HEK293 (cell line): ENCODE results near the gene SNX7.

Experiments used
- CTCF ChIA-PET: fragments of 350-600 bp; formaldehyde crosslinking; extraction: SDS; loops from one replicate; lab custom pipeline; 2021; ENCODE audit warnings: antibody characterized with exemption; lab: Yijun Ruan, JAX
- POLR2A ChIA-PET: fragments of 300-600 bp; formaldehyde crosslinking; extraction: SDS; loops from one replicate; lab custom pipeline; 2020; ENCODE audit warnings: antibody characterized with exemption, inconsistent platforms; lab: Yijun Ruan, JAX
- H3K27ac ChIP-seq: fragments of 200-500 bp; sonication (Bioruptor generic); 2 replicates; pipeline ENCODE4 v1.5.1; 2014; ENCODE audit warnings: low read depth, low read length, control low read depth, inconsistent platforms; ENCODE audit errors: extremely low read depth
- H3K36me3 ChIP-seq, 2 experiments: fragments of 200-500 bp in 1 of 2; sonication (Bioruptor generic) in 1 of 2; 1 replicate in 1 of 2; 2 replicates in 1 of 2; pipeline ENCODE4 v1.5.1; 2014 to 2017; ENCODE audit warnings: inconsistent platforms in 2 of 2, low read length in 2 of 2; ENCODE audit not compliant: control insufficient read depth in 2 of 2, insufficient read depth in 1 of 2
- H3K4me1 ChIP-seq: fragments of 200-500 bp; sonication (Bioruptor generic); 2 replicates; pipeline ENCODE4 v1.5.1; 2014; ENCODE audit warnings: mild to moderate bottlenecking, low read length, inconsistent platforms; ENCODE audit not compliant: control insufficient read depth, insufficient read depth
- H3K4me3 ChIP-seq: 2 replicates; pipeline ENCODE4 v1.5.1; 2011; ENCODE audit warnings: low read depth, mild to moderate bottlenecking, control low read depth, low read length, moderate library complexity
- H3K9me3 ChIP-seq: fragments of 200-500 bp; sonication (Bioruptor generic); 2 replicates; pipeline ENCODE4 v1.5.1; 2014; ENCODE audit warnings: low read depth, low read length, inconsistent platforms; ENCODE audit not compliant: control insufficient read depth, insufficient read depth
- BCL11B ChIP-seq: fragments of 450-650 bp; formaldehyde crosslinking; IDR thresholded peaks from 2 replicates; pipeline ENCODE4 v1.5.1; 2016; ENCODE audit warnings: low read depth, missing biosample characterization, missing genetic modification characterization
- FEZF1 ChIP-seq: fragments of 450-650 bp; formaldehyde crosslinking; IDR thresholded peaks from 2 replicates; pipeline ENCODE4 v1.5.1; 2016; ENCODE audit warnings: missing biosample characterization, missing genetic modification characterization
- GLIS2 ChIP-seq: fragments of 450-650 bp; formaldehyde crosslinking; IDR thresholded peaks from 2 replicates; pipeline ENCODE4 v1.5.1; 2016; ENCODE audit warnings: missing biosample characterization, missing genetic modification characterization
- KLF16 ChIP-seq: fragments of 450-650 bp; formaldehyde crosslinking; IDR thresholded peaks from 2 replicates; pipeline ENCODE4 v1.5.1; 2017; ENCODE audit warnings: missing biosample characterization, missing genetic modification characterization
- KLF8 ChIP-seq: fragments of 450-650 bp; formaldehyde crosslinking; IDR thresholded peaks from 2 replicates; pipeline ENCODE4 v1.5.1; 2016; ENCODE audit warnings: missing biosample characterization, missing genetic modification characterization
- RBAK ChIP-seq: fragments of 450-650 bp; formaldehyde crosslinking; IDR thresholded peaks from 2 replicates; pipeline ENCODE4 v1.5.1; 2016; ENCODE audit warnings: missing biosample characterization, missing genetic modification characterization
- ZFP37 ChIP-seq: fragments of 450-650 bp; formaldehyde crosslinking; IDR thresholded peaks from 2 replicates; pipeline ENCODE4 v1.5.1; 2016; ENCODE audit warnings: missing biosample characterization, missing genetic modification characterization
- ZFP69B ChIP-seq: fragments of 450-650 bp; formaldehyde crosslinking; IDR thresholded peaks from 2 replicates; pipeline ENCODE4 v1.5.1; 2016; ENCODE audit warnings: missing biosample characterization, missing genetic modification characterization
- ZNF292 ChIP-seq: fragments of 450-650 bp; formaldehyde crosslinking; IDR thresholded peaks from 2 replicates; pipeline ENCODE4 v1.5.1; 2016; ENCODE audit warnings: low read depth, missing biosample characterization, missing genetic modification characterization, borderline replicate concordance
- ZNF366 ChIP-seq: fragments of 450-650 bp; formaldehyde crosslinking; conservative IDR thresholded peaks from 2 replicates; pipeline ENCODE4 v1.5.1; 2016; ENCODE audit warnings: missing biosample characterization, missing genetic modification characterization
- ZNF544 ChIP-seq: fragments of 450-650 bp; formaldehyde crosslinking; IDR thresholded peaks from 2 replicates; pipeline ENCODE4 v1.5.0; 2017; ENCODE audit warnings: missing biosample characterization, missing genetic modification characterization
- ZNF561 ChIP-seq: fragments of 450-650 bp; IDR thresholded peaks from 2 replicates; pipeline ENCODE4 v1.5.1; 2018; ENCODE audit warnings: missing biosample characterization, missing genetic modification characterization, borderline replicate concordance
- ZNF629 ChIP-seq: fragments of 450-650 bp; formaldehyde crosslinking; IDR thresholded peaks from 2 replicates; pipeline ENCODE4 v1.5.1; 2017; ENCODE audit warnings: missing biosample characterization, missing genetic modification characterization
- ZNF785 ChIP-seq: fragments of 450-650 bp; formaldehyde crosslinking; IDR thresholded peaks from 2 replicates; pipeline ENCODE4 v1.5.1; 2016; ENCODE audit warnings: missing biosample characterization, missing genetic modification characterization
- ZNF791 ChIP-seq: fragments of 450-650 bp; formaldehyde crosslinking; IDR thresholded peaks from 2 replicates; pipeline ENCODE4 v1.5.1; 2016; ENCODE audit warnings: missing biosample characterization, missing genetic modification characterization
- ZXDB ChIP-seq: fragments of 450-650 bp; formaldehyde crosslinking; IDR thresholded peaks from 2 replicates; pipeline ENCODE4 v1.5.1; 2016; ENCODE audit warnings: missing biosample characterization, missing genetic modification characterization
- TF ChIP-seq, protein P1 (sequence below): fragments of 450-650 bp; formaldehyde crosslinking; IDR thresholded peaks from 2 replicates; pipeline ENCODE4 v1.5.1; 2016; ENCODE audit warnings: missing biosample characterization, missing genetic modification characterization
- TF ChIP-seq, protein P2 (sequence below): fragments of 450-650 bp; formaldehyde crosslinking; IDR thresholded peaks from 2 replicates; pipeline ENCODE4 v1.5.1; 2016; ENCODE audit warnings: missing biosample characterization, missing genetic modification characterization
- TF ChIP-seq, protein P3 (sequence below): fragments of 450-650 bp; IDR thresholded peaks from 2 replicates; pipeline ENCODE4 v1.5.1; 2018; ENCODE audit warnings: missing biosample characterization, missing genetic modification characterization
- TF ChIP-seq, protein P4 (sequence below): fragments of 450-650 bp; formaldehyde crosslinking; conservative IDR thresholded peaks from 2 replicates; pipeline ENCODE4 v1.5.1; 2016; ENCODE audit warnings: low read depth, missing biosample characterization, missing genetic modification characterization
- TF ChIP-seq, protein P5 (sequence below): IDR thresholded peaks from 2 replicates; pipeline ENCODE4 v1.6.1; 2011; ENCODE audit warnings: mild to moderate bottlenecking, low read depth, low read length, borderline replicate concordance
- TF ChIP-seq, protein P6 (sequence below): fragments of 450-650 bp; formaldehyde crosslinking; IDR thresholded peaks from 2 replicates; pipeline ENCODE4 v1.5.1; 2016; ENCODE audit warnings: missing biosample characterization, missing genetic modification characterization
- TF ChIP-seq, protein P7 (sequence below): fragments of 450-650 bp; formaldehyde crosslinking; IDR thresholded peaks from 2 replicates; pipeline ENCODE4 v1.5.1; 2016; ENCODE audit warnings: missing biosample characterization, missing genetic modification characterization

The SNX7 gene

DNA sequence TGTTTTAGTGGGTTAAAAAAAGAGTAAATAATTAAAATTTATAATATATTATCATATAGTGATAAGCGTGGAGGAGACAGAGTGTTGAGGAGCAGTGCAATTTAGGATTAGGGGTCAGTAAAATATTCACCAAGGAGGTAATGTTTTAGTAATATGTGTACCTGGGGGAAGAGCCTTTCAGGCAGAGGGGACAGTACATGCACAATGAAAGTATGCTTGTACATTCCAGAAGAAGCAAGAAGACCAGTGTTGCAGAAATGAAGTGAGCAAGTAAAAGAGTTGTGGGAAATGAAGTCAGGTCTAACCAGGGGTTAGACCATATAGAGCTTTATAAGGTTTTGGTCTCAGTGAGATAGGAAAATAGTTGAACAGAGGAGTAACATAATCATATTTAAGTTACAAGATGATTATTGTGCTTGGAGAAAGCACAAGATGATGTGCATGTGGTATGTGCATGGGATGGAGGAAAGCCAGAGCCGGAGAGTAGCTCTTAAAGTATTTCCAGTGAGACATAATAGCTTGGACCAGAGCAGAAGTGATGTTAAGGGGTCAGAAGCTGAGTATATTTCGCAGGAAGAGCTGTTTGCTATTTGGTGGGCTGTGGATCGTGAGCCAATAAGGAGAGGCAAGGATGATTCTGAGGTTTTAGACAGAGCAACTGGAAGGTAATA is 44.8 kb downstream of the SNX7 start:
- Histone ChIP-seq H3K36me3 (no peaks in the 10 kb centered on the region), H3K27ac (no peak overlapping the region), H3K4me3 (no peak overlapping the region), H3K4me1 (no peaks in the 10 kb centered on the region), H3K9me3 (no peaks in the 10 kb centered on the region)
- TF ChIP-seq, protein P1, sequence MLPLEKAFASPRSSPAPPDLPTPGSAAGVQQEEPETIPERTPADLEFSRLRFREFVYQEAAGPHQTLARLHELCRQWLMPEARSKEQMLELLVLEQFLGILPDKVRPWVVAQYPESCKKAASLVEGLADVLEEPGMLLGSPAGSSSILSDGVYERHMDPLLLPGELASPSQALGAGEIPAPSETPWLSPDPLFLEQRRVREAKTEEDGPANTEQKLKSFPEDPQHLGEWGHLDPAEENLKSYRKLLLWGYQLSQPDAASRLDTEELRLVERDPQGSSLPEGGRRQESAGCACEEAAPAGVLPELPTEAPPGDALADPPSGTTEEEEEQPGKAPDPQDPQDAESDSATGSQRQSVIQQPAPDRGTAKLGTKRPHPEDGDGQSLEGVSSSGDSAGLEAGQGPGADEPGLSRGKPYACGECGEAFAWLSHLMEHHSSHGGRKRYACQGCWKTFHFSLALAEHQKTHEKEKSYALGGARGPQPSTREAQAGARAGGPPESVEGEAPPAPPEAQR (tag by site-specific recombination): no peak
- no peak for TF ChIP-seq ZFP69B (tag by site-specific recombination)
- no peak for TF ChIP-seq ZNF785 (tag by site-specific recombination)
- TF ChIP-seq, protein P2, sequence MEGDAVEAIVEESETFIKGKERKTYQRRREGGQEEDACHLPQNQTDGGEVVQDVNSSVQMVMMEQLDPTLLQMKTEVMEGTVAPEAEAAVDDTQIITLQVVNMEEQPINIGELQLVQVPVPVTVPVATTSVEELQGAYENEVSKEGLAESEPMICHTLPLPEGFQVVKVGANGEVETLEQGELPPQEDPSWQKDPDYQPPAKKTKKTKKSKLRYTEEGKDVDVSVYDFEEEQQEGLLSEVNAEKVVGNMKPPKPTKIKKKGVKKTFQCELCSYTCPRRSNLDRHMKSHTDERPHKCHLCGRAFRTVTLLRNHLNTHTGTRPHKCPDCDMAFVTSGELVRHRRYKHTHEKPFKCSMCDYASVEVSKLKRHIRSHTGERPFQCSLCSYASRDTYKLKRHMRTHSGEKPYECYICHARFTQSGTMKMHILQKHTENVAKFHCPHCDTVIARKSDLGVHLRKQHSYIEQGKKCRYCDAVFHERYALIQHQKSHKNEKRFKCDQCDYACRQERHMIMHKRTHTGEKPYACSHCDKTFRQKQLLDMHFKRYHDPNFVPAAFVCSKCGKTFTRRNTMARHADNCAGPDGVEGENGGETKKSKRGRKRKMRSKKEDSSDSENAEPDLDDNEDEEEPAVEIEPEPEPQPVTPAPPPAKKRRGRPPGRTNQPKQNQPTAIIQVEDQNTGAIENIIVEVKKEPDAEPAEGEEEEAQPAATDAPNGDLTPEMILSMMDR: no peak
- TF ChIP-seq GLIS2: no peak
- no peak for TF ChIP-seq FEZF1 (tag by site-specific recombination)
- no peak for TF ChIP-seq ZNF791 (tag by site-specific recombination)
- no peak for TF ChIP-seq KLF16 (tag by site-specific recombination)
- TF ChIP-seq ZNF561 (tag by site-specific recombination): no peak
- TF ChIP-seq KLF8: no peak
- TF ChIP-seq, protein P3, sequence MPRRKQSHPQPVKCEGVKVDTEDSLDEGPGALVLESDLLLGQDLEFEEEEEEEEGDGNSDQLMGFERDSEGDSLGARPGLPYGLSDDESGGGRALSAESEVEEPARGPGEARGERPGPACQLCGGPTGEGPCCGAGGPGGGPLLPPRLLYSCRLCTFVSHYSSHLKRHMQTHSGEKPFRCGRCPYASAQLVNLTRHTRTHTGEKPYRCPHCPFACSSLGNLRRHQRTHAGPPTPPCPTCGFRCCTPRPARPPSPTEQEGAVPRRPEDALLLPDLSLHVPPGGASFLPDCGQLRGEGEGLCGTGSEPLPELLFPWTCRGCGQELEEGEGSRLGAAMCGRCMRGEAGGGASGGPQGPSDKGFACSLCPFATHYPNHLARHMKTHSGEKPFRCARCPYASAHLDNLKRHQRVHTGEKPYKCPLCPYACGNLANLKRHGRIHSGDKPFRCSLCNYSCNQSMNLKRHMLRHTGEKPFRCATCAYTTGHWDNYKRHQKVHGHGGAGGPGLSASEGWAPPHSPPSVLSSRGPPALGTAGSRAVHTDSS (tag by site-specific recombination): no peak
- no peak for TF ChIP-seq ZXDB (tag by site-specific recombination)
- no peak for TF ChIP-seq BCL11B (tag by site-specific recombination)
- POLR2A ChIA-PET: no interaction called here
- CTCF ChIA-PET: interaction anchor here (0.6 kb wide), 1 partner anchor 133 kb away, joined by 3 read pairs; no protein-coding TSS in a partner anchor

DNA sequence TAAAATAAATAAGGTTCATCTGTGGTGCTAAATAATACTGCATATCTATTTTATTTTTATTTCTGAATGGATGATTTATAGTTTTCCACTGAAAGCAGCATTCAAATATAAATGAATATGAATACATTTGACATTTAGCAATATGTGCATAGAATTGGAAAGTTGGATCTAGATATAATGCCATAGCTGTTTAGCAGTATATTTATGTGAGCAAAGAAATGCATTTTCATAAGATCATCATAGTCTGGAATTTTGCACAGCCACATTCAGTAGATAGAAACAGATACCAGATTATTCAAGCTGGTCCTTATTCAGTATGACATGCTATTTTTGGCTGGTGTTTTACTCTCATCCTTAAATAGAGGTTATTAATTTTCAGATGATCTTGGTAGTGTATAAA is 46.0 kb downstream of the SNX7 start:
- H3K36me3 ChIP-seq: peaks cover 0 to 4% of the 10 kb centered on the region in 2 experiments; a peak in 1 of 3 replicates
- TF ChIP-seq ZNF292 (no peak), RBAK (tag by site-specific recombination) (no peak), ZNF629 (no peak), ZNF544 (tag by site-specific recombination) (no peak), ZFP37 (tag by site-specific recombination) (no peak), ZXDB (tag by site-specific recombination) (no peak), ZNF366 (tag by site-specific recombination) (no peak)
- TF ChIP-seq, protein P4, sequence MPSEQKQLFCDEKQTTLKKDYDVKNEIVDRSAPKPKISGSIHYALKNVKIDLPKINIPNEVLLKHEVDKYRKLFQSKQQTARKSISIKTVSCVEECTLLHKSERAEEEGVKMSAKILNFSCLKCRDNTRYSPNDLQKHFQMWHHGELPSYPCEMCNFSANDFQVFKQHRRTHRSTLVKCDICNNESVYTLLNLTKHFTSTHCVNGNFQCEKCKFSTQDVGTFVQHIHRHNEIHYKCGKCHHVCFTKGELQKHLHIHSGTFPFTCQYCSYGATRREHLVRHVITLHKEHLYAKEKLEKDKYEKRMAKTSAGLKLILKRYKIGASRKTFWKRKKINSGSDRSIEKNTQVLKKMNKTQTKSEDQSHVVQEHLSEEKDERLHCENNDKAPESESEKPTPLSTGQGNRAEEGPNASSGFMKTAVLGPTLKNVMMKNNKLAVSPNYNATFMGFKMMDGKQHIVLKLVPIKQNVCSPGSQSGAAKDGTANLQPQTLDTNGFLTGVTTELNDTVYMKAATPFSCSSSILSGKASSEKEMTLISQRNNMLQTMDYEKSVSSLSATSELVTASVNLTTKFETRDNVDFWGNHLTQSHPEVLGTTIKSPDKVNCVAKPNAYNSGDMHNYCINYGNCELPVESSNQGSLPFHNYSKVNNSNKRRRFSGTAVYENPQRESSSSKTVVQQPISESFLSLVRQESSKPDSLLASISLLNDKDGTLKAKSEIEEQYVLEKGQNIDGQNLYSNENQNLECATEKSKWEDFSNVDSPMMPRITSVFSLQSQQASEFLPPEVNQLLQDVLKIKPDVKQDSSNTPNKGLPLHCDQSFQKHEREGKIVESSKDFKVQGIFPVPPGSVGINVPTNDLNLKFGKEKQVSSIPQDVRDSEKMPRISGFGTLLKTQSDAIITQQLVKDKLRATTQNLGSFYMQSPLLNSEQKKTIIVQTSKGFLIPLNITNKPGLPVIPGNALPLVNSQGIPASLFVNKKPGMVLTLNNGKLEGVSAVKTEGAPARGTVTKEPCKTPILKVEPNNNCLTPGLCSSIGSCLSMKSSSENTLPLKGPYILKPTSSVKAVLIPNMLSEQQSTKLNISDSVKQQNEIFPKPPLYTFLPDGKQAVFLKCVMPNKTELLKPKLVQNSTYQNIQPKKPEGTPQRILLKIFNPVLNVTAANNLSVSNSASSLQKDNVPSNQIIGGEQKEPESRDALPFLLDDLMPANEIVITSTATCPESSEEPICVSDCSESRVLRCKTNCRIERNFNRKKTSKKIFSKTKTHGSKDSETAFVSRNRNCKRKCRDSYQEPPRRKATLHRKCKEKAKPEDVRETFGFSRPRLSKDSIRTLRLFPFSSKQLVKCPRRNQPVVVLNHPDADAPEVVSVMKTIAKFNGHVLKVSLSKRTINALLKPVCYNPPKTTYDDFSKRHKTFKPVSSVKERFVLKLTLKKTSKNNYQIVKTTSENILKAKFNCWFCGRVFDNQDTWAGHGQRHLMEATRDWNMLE (tag by site-specific recombination): no peak
- TF ChIP-seq, protein P5, sequence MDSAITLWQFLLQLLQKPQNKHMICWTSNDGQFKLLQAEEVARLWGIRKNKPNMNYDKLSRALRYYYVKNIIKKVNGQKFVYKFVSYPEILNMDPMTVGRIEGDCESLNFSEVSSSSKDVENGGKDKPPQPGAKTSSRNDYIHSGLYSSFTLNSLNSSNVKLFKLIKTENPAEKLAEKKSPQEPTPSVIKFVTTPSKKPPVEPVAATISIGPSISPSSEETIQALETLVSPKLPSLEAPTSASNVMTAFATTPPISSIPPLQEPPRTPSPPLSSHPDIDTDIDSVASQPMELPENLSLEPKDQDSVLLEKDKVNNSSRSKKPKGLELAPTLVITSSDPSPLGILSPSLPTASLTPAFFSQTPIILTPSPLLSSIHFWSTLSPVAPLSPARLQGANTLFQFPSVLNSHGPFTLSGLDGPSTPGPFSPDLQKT: no peak
- TF ChIP-seq, protein P6, sequence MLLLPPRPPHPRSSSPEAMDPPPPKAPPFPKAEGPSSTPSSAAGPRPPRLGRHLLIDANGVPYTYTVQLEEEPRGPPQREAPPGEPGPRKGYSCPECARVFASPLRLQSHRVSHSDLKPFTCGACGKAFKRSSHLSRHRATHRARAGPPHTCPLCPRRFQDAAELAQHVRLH (tag by site-specific recombination): no peak
- TF ChIP-seq, protein P7, sequence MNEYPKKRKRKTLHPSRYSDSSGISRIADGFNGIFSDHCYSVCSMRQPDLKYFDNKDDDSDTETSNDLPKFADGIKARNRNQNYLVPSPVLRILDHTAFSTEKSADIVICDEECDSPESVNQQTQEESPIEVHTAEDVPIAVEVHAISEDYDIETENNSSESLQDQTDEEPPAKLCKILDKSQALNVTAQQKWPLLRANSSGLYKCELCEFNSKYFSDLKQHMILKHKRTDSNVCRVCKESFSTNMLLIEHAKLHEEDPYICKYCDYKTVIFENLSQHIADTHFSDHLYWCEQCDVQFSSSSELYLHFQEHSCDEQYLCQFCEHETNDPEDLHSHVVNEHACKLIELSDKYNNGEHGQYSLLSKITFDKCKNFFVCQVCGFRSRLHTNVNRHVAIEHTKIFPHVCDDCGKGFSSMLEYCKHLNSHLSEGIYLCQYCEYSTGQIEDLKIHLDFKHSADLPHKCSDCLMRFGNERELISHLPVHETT: no peak
- TF ChIP-seq, all 188 proteins: peak for 0
- Histone ChIP-seq H3K27ac (no peak overlapping the region), H3K9me3 (no peaks in the 10 kb centered on the region), H3K4me1 (no peaks in the 10 kb centered on the region), H3K4me3 (no peak overlapping the region)
- POLR2A ChIA-PET: no interaction called here
- CTCF ChIA-PET: no interaction called here
